Measurements from ENCODE around the gene OR2H1.
"Not testable (repeated sequence)": the region's sequence is repeated elsewhere in the genome, so short reads cannot be mapped to it uniquely, and the experiment has no call there.

OR2H1 gene

DNA sequence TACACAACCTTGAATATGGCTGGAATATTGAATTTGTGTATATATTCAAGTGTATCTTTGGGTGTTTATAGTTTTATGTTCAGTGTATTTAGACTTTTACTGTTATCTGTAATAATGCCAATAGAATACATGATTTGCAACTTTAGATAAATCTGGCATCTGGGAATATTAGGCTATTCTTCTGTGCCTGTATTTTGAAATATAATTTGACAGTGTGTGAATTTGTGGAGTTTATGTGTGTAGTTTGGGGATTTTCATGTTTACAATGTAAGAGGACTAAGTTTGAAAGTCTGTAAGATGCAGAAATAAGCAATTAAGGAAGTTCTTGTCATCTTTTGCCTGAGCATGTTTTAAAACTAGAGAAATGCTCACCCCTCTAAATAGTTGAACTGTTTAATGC, 17.9 kb upstream of the OR2H1 start, which contains the start of gene OR10C1:
TSS of gene OR10C1 (plus strand) at position 301 of the 400 bp plus-strand sequence. CDS start 710 bp downstream, outside the sequence.
- no peak within 1 kb of the TSS for H3K4me3 ChIP-seq (ENCODE audit: low read depth, low read length)
- DNase-seq (ENCODE audit: low read depth) = no peak
- TF ChIP-seq, protein P1, sequence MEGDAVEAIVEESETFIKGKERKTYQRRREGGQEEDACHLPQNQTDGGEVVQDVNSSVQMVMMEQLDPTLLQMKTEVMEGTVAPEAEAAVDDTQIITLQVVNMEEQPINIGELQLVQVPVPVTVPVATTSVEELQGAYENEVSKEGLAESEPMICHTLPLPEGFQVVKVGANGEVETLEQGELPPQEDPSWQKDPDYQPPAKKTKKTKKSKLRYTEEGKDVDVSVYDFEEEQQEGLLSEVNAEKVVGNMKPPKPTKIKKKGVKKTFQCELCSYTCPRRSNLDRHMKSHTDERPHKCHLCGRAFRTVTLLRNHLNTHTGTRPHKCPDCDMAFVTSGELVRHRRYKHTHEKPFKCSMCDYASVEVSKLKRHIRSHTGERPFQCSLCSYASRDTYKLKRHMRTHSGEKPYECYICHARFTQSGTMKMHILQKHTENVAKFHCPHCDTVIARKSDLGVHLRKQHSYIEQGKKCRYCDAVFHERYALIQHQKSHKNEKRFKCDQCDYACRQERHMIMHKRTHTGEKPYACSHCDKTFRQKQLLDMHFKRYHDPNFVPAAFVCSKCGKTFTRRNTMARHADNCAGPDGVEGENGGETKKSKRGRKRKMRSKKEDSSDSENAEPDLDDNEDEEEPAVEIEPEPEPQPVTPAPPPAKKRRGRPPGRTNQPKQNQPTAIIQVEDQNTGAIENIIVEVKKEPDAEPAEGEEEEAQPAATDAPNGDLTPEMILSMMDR (IDR thresholded peaks at IDR 0.05; ENCODE audit: insufficient read depth, low read depth, low read length, missing control alignments) = no peak

DNA sequence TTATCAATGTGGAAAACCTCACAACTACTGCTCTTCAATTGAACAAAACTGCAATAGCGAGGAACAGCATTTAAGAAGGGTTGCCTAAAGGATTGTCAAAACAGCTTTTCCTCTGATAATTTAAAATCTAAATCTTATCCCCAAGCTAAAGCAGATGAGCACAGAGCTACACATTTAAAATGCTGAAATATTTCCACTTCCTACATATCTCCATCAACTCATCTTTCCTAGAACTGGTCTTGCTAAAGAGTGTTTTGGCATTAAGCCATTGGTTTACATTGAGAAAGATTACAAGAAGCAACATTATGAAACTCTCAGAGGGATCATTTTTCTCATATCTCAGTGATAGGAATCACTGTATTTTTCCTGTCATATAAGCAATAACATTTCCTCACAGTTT, 14.2 kb upstream of the OR2H1 start:
- TF ChIP-seq, protein P1 (IDR thresholded peaks at IDR 0.05; ENCODE audit: insufficient read depth, low read depth, low read length, missing control alignments) = no peak
- no peak overlapping the region for H3K4me3 ChIP-seq (ENCODE audit: low read depth, low read length)
- DNase-seq (ENCODE audit: low read depth) = no peak

DNA sequence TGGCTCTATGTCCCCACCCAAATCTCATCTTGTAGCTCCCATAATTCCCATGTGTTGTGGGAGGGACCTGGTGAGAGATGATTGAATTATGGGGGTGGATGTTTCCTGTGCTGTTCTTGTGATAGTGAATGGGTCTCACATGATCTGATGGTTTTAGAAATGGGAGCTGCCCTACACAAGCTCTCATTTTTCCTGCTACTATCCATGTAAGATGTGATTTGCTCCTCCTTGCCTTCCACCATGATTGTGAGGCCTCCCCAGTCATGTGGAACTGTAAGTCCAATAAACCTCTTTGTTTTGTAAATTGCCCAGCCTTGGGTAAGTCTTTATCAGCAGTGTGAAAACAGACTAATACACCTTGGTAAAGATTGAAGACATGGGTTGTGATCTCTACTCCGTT, 12.9 kb upstream of the OR2H1 start:
- not testable (repeated sequence) for H3K4me3 ChIP-seq (ENCODE audit: low read depth, low read length); DNase-seq (ENCODE audit: low read depth)

DNA sequence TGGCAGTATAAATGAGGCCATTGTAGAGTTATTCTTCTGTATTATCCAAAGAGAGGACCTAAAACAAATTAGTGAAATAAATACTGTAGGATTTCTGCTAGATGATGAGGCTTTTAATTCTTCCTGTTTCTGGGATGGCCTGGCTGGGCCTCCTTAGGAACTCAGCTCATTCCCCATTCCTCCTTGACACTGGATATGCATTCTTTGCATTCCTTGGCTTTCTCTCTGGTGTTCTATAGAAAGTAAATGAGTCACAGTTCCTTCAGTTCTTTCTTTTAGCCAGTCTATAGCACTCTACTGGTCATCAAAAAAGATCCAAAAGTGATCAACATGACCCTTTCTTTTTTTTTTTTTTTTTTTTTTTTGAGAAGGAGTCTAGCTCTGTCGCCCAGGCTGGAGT, 9.3 kb upstream of the OR2H1 start:
- no peak overlapping the region for H3K4me3 ChIP-seq (ENCODE audit: low read depth, low read length)
- TF ChIP-seq, protein P1 (IDR thresholded peaks at IDR 0.05; ENCODE audit: insufficient read depth, low read depth, low read length, missing control alignments) = no peak
- no peak for DNase-seq (ENCODE audit: low read depth)

DNA sequence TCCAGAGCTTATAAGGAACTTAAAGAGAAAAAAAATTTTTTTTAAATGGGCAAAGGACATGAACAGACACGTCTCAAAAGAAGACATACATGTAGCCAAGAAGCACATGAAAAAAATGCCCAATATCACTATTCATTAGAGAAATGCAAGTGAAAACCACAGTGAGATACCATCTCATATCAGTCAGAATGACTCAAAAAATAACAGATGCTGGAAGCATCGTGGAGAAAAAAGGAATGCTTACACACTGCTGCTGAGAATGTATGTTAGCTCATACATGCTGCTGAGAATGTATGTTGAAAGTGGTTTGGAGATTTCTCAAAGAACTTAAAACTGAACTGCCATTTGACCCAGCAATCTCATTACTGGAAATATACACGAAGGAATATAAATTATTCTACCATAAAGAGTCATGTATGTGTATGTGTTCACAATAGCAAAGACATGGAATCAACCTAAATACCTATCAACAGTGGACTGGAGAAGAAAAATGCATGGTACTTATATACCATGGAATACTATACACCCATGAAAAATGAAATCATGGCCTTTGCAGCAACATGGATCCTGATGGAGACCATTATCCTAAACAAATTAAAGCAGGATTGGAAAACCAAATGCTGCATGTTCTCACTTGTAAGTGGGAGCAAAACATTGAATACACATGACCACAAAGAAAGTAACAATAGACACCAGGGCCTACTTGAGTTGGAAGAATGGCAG, 5.3 kb upstream of the OR2H1 start:
- no peak overlapping the region for H3K4me3 ChIP-seq (ENCODE audit: low read depth, low read length)
- TF ChIP-seq, protein P1 (IDR thresholded peaks at IDR 0.05; ENCODE audit: insufficient read depth, low read depth, low read length, missing control alignments) = no peak
- no peak for DNase-seq (ENCODE audit: low read depth)

DNA sequence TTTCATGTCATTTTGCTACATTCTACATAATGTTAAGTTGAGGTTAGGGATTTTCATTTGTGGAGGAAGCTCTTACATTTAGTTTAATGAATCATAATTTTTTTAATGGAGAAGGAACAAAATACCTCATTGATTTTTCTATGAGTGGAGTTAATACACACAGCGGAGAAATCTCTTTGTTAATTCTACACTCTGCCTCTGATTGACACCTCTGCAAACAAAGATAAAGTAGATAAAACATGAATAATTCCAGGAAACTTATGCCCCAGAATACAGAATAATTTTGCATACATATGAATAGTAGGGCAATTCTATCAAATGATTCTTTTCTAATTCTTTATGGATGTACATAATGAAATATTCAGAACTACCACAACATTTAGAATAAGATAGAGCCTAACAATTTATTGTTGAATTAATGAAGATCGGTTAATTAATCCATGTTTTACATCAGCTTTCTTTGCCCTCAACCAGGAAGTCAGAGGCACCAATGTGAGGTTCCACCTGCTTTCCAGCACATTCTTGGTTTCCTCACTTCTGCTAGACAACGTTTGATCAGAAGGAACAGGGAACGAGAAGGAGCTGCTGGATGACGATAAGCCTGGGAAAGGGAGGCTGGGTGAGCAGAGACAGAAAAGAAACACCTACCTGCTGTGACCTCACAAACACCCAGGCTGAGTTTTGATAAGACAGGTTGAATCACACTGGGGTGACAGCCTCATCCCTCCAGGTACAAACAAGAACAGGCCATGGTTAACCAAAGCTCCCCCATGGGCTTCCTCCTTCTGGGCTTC, 4.3 kb downstream of the OR2H1 start:
- DNase-seq (ENCODE audit: low read depth) = no peak
- no peak overlapping the region for H3K4me3 ChIP-seq (ENCODE audit: low read depth, low read length)
- TF ChIP-seq, protein P1 (IDR thresholded peaks at IDR 0.05; ENCODE audit: insufficient read depth, low read depth, low read length, missing control alignments) = no peak

DNA sequence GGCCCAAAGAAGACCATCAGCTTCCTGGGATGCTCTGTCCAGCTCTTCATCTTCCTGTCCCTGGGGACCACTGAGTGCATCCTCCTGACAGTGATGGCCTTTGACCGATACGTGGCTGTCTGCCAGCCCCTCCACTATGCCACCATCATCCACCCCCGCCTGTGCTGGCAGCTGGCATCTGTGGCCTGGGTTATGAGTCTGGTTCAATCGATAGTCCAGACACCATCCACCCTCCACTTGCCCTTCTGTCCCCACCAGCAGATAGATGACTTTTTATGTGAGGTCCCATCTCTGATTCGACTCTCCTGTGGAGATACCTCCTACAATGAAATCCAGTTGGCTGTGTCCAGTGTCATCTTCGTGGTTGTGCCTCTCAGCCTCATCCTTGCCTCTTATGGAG, 5.1 kb downstream of the OR2H1 start:
- no peak overlapping the region for H3K4me3 ChIP-seq (ENCODE audit: low read depth, low read length)
- TF ChIP-seq, protein P1 (IDR thresholded peaks at IDR 0.05; ENCODE audit: insufficient read depth, low read depth, low read length, missing control alignments) = no peak
- no peak for DNase-seq (ENCODE audit: low read depth)
